GM12801 (cell line): ENCODE results near the gene FER.

ENCODE experiments used
- TF ChIP-seq, protein P1 (sequence below): IDR thresholded peaks from one replicate; pipeline ENCODE4 v1.5.1; 2011; ENCODE audit warnings: control low read depth; ENCODE audit not compliant: insufficient read length; ENCODE audit errors: extremely low read depth

The FER gene

GRCh38 chr5:109192555-109193281 is 445.0 kb downstream of the FER start:
- TF ChIP-seq, protein P1, sequence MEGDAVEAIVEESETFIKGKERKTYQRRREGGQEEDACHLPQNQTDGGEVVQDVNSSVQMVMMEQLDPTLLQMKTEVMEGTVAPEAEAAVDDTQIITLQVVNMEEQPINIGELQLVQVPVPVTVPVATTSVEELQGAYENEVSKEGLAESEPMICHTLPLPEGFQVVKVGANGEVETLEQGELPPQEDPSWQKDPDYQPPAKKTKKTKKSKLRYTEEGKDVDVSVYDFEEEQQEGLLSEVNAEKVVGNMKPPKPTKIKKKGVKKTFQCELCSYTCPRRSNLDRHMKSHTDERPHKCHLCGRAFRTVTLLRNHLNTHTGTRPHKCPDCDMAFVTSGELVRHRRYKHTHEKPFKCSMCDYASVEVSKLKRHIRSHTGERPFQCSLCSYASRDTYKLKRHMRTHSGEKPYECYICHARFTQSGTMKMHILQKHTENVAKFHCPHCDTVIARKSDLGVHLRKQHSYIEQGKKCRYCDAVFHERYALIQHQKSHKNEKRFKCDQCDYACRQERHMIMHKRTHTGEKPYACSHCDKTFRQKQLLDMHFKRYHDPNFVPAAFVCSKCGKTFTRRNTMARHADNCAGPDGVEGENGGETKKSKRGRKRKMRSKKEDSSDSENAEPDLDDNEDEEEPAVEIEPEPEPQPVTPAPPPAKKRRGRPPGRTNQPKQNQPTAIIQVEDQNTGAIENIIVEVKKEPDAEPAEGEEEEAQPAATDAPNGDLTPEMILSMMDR: no peak

DNA sequence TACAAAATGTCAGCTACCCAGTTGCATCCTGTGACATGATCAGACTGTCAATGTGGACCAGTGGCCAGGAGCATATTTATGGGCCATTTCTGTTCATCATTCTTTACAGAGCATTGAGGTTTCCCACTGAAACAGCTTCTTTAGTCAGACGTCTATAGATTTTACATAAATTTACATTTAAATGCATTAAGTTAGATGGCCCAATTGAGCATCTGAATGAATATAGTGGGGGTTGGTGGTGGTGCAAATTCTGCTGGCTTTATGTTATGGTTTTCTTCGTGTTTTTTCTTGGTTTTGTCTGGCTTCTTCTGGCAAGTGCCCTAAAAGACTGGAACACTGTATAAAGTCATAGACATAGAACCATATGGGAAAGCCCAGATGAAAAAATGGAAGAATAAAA is 448.0 kb downstream of the FER start:
- TF ChIP-seq, protein P1: no peak

- TF ChIP-seq, protein P1: no peak
These were observed 448.6 kb downstream of the FER start for GRCh38 chr5:109196087-109196822.

GRCh38 chr5:109196823-109197160 is 449.1 kb downstream of the FER start:
- TF ChIP-seq, protein P1: no peak

DNA sequence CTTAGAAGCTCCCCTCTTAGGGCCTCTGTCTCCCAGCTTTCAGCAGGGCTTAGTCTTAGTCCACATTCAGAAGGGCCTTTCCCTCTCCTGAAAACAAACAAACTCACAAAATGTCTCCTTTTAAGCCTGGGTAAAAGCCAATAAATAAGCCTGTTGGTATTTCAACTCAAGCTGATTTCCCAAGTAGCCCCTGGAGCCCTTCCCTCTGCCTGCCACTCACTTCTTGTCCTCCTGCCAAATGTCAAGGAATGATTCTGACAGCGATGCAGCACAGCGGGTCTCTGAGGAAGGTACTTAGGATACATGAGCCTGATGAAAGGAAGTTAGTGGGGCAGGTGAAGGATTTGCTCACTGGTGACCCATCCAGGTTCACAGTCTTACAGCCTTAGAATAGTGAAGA is 451.6 kb downstream of the FER start:
- TF ChIP-seq, protein P1: no peak

GRCh38 chr5:109199799-109200620 is 452.3 kb downstream of the FER start:
- TF ChIP-seq, protein P1: no peak

DNA sequence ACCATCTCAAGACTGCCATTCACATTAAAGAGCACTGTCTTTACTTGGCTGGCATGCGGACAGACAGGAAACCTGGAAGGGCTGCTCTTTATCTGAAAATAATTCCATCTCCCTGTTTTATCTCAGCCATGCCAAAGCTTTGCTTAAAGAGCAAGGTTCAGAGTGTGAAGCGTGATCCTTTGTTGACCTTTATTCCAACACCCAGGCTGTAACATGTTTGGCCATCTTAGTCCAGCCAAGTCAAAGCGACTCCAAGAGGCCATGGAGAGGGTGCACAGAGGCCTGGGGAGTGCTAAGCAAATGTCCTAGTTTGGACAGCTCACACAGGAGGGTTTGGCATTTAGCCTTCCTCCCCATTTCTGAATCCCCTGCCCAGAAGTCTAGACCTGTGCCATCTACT is 467.3 kb downstream of the FER start:
- TF ChIP-seq, protein P1: no peak
